VCaP (cell line): ENCODE results near the gene SMAD6.

Source experiments
- H3K27ac ChIP-seq: fragments of 450-650 bp; 2 replicates; pipeline ENCODE4 v1.5.1; 2017
- CTCF ChIP-seq: fragments of 450-650 bp; conservative IDR thresholded peaks from 2 replicates; pipeline ENCODE4 v1.5.1; 2017; ENCODE audit warnings: mild to moderate bottlenecking, moderate library complexity

SMAD6 gene

GRCh38 chr15:66655997-66656396, 46.0 kb upstream of the SMAD6 start:
- TF ChIP-seq CTCF: no peak
- peak overlapping the region; percentile 99 for H3K27ac ChIP-seq

- H3K27ac ChIP-seq: peak overlapping the region; percentile 99; the same call in 1 of the 2 replicates
- no peak for TF ChIP-seq CTCF
These were observed 44.6 kb upstream of the SMAD6 start for GRCh38 chr15:66657185-66658020.

GRCh38 chr15:66658044-66658443, 44.0 kb upstream of the SMAD6 start:
- H3K27ac ChIP-seq: peak overlapping the region; percentile 99; the same call in 1 of the 2 replicates
- TF ChIP-seq CTCF: no peak

GRCh38 chr15:66658855-66659254, 43.2 kb upstream of the SMAD6 start:
- TF ChIP-seq CTCF: no peak
- no peak overlapping the region for H3K27ac ChIP-seq

GRCh38 chr15:66659384-66659783, 42.7 kb upstream of the SMAD6 start:
- TF ChIP-seq CTCF: no peak
- H3K27ac ChIP-seq: no peak overlapping the region

GRCh38 chr15:66661432-66662096, 40.5 kb upstream of the SMAD6 start:
- no peak for TF ChIP-seq CTCF
- H3K27ac ChIP-seq: no peak overlapping the region

- no peak for TF ChIP-seq CTCF
- H3K27ac ChIP-seq: no peak overlapping the region
These were observed 39.5 kb upstream of the SMAD6 start for GRCh38 chr15:66662522-66662921.
